HT-29 (cell line): ENCODE data around the gene SLC25A39. TPM values are rescaled to one million over a fixed set of nuclear protein-coding genes. Genes with fewer than 3 reads are reported as not detected.

Experiments used
- DNase-seq: peaks from one replicate; pipeline ENCODE4 v3.0.0-alpha.2; 2015; ENCODE audit warnings: low spot score
- small RNA-seq: library from RNA; depleted of rRNA; stranded (forward); fragments of <200 nt; gene quantifications from one replicate; pipeline ENCODE3, GENCODE V24; 2014
- total RNA-seq: library from RNA; depleted of rRNA; stranded (reverse); fragments of >200 nt; shearing (Covaris generic); gene quantifications from 2 replicates; pipeline ENCODE4 v1.2.3, GENCODE V29; 2014; rRNA removed

SLC25A39 gene
- total RNA-seq, 1 experiment from 2014 or later = 399 TPM

DNA sequence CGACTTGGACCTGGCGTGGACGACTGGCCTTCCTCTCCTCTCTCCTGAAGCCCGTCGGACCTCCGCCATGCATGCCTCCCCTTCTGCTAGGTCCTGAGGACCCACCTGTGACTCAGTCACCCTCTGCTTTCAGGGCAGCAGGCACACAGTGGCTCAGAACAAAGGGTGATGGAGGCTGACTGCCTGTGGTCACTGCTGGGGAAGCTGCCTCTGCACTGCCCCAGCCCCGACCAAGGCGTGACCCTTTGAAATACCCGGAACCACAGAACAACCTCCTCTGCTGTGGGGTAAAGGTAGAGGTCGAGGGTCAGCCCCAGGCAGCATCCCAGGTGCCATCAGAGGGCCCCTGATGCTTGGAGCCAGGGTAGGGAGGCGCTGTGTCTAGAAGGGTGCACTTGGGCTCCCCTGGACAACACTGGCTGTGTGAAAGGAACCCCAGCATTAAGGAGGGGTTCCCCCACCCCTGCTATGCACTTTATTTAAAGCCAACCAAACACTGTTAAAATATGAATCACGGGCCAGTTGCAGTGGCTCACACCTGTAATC, 44.2 kb downstream of the SLC25A39 start:
- no peak for DNase-seq

- DNase-seq = peak; percentile 50
Measured at GRCh38 chr17:44279666-44280391, 44.8 kb downstream of the SLC25A39 start.

- no peak for DNase-seq
Measured at GRCh38 chr17:44279346-44279665, 45.3 kb downstream of the SLC25A39 start.

GRCh38 chr17:44277976-44278375, 46.6 kb downstream of the SLC25A39 start:
- DNase-seq = no peak

DNA sequence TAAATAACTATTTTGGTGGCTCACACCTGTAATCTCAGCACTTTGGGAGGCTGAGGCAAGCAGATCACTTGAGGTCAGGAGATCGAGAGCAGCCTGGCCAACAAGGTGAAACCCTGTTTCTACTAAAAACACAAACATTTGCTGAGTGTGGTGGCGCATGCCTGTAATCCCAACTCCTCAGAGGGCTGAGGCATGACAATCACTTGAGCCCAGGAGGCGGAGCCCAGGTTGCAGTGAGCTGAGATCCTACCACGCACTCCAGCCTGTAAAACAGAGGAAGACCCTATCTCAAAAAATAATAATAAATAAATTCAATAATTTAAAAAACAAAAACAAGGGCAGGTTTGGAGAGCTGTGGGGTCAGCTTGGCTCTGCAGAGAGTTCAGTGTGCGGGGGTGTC, 51.0 kb downstream of the SLC25A39 start:
- no peak for DNase-seq

DNA sequence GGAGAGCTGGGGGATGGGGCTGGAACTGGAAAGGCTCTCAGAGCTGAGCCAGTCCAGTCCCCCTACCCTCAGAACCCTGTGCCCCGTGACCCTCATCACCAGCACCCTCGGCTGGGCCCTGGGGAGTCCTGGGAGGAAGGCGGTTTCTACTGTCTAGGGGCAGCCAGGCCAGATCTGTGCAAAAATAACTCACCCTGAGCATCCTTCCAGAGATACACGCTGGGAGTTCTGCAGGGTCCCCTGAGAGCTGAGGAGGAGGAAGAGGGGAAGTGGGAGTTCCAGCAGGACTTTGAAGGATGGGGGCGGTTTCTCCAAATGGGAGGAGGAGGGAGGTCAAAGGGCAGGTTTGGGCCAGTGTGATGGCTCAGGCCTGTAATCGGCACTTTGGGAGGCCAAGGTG, 51.7 kb downstream of the SLC25A39 start:
- DNase-seq = no peak

- DNase-seq = no peak
Measured at GRCh38 chr17:44272321-44272951, 52.2 kb downstream of the SLC25A39 start.

Small RNA genes within 50 kb of the gene (small RNA-seq; reads per million reads assigned to genes)
- gene RF00012 = 1.4 reads per million, percentile 50 among the genes with 10 or more reads in this experiment
- gene RN7SL507P = not detected
- gene RNU6-453P = not detected

Other genes starting within 250 kb of the SLC25A39 start
- gene HDAC5, start 201.2 kb downstream of the SLC25A39 start, total RNA-seq = 54.8 and 56.3 TPM in 2 replicates
- 5.8 and 7.8 TPM in 2 replicates for gene HROB, start 182.9 kb downstream of the SLC25A39 start, total RNA-seq
- gene ASB16, start 154.1 kb downstream of the SLC25A39 start, total RNA-seq = 0.03 TPM in 1 of 2 replicates, not detected in the other
- 41.9 and 45.4 TPM in 2 replicates for gene TMUB2, start 137.9 kb downstream of the SLC25A39 start, total RNA-seq
- gene ATXN7L3, start 124.9 kb downstream of the SLC25A39 start, total RNA-seq = 70.5 and 82.7 TPM in 2 replicates
- 61.8 and 65.2 TPM in 2 replicates for gene UBTF, start 105.1 kb downstream of the SLC25A39 start, total RNA-seq
- gene SLC4A1, start 56.7 kb downstream of the SLC25A39 start, total RNA-seq = not detected in 2 replicates
- 0.16 and 0.36 TPM in 2 replicates for gene RUNDC3A, start 16.2 kb downstream of the SLC25A39 start, total RNA-seq
- gene GRN, start 20.5 kb upstream of the SLC25A39 start, total RNA-seq = 637 and 715 TPM in 2 replicates
- 2.1 and 3.0 TPM in 2 replicates for gene FAM171A2, start 39.0 kb upstream of the SLC25A39 start, total RNA-seq
- gene ITGA2B, start 64.8 kb upstream of the SLC25A39 start, total RNA-seq = 0.05 TPM in 1 of 2 replicates, not detected in the other
- gene GPATCH8, start 178.6 kb upstream of the SLC25A39 start, total RNA-seq = 13.1 and 13.9 TPM in 2 replicates
- gene FZD2, start 232.7 kb upstream of the SLC25A39 start, total RNA-seq = 0.47 and 1.0 TPM in 2 replicates